MM.1S (cell line): ENCODE results near the gene TUBA1A.

Experiments
- DNase-seq: peaks from one replicate; pipeline ENCODE4 v3.0.0-alpha.2; 2015
- H2AFZ ChIP-seq: fragments of 300-600 bp; sonication (generic); 2 replicates; pipeline ENCODE4 v1.6.0; 2016; ENCODE audit warnings: antibody characterized with exemption, low read length
- H3F3A ChIP-seq: fragments of 300-600 bp; sonication (generic); 2 replicates; pipeline ENCODE4 v1.6.1; 2016; ENCODE audit warnings: mild to moderate bottlenecking, antibody characterized with exemption, low read length, moderate library complexity, mixed read lengths; ENCODE audit not compliant: insufficient read depth
- H3K27ac ChIP-seq: fragments of 300-600 bp; sonication (generic); 2 replicates; pipeline ENCODE4 v1.5.1; 2016; ENCODE audit warnings: mild to moderate bottlenecking, low read length
- H3K27me3 ChIP-seq: fragments of 300-600 bp; sonication (generic); replicated peaks from 2 replicates; pipeline ENCODE4 v1.6.0; 2016; ENCODE audit warnings: low read length; ENCODE audit not compliant: insufficient read depth
- H3K36me3 ChIP-seq: fragments of 300-600 bp; sonication (generic); replicated peaks from 2 replicates; pipeline ENCODE4 v1.6.1; 2016; ENCODE audit warnings: mild to moderate bottlenecking, low read length, mixed read lengths; ENCODE audit not compliant: insufficient read depth
- H3K4me1 ChIP-seq: fragments of 300-600 bp; sonication (generic); 2 replicates; pipeline ENCODE4 v1.6.1; 2016; ENCODE audit warnings: low read length, mixed read lengths
- H3K4me2 ChIP-seq: fragments of 300-600 bp; sonication (generic); 2 replicates; pipeline ENCODE4 v1.6.0; 2016; ENCODE audit warnings: low read depth, low read length
- H3K4me3 ChIP-seq: fragments of 300-600 bp; sonication (generic); 2 replicates; pipeline ENCODE4 v1.5.1; 2016; ENCODE audit warnings: low read length, mixed read lengths
- H3K79me2 ChIP-seq: fragments of 300-600 bp; sonication (generic); 2 replicates; pipeline ENCODE4 v1.6.1; 2016; ENCODE audit warnings: mixed run types, low read length, mixed read lengths
- H3K9ac ChIP-seq: fragments of 300-600 bp; sonication (generic); 2 replicates; pipeline ENCODE4 v1.6.1; 2016; ENCODE audit warnings: low read length, mixed read lengths
- H3K9me2 ChIP-seq: fragments of 300-600 bp; sonication (generic); replicated peaks from 2 replicates; pipeline ENCODE4 v1.6.1; 2016; ENCODE audit warnings: mild to moderate bottlenecking, low read length, mixed read lengths; ENCODE audit not compliant: insufficient read depth
- H3K9me3 ChIP-seq: fragments of 300-600 bp; sonication (generic); replicated peaks from 2 replicates; pipeline ENCODE4 v1.6.1; 2016; ENCODE audit warnings: mild to moderate bottlenecking, low read length, mixed read lengths; ENCODE audit not compliant: insufficient read depth
- H4K20me1 ChIP-seq: fragments of 300-600 bp; sonication (generic); 2 replicates; pipeline ENCODE4 v1.6.1; 2016; ENCODE audit warnings: mild to moderate bottlenecking, low read length, moderate library complexity, mixed read lengths; ENCODE audit not compliant: insufficient read depth
- EZH2 ChIP-seq: fragments of 300-600 bp; sonication (generic); optimal IDR thresholded peaks from 2 replicates; pipeline ENCODE3; 2017; ENCODE audit warnings: low read depth, mild to moderate bottlenecking, antibody characterized with exemption, low read length, mixed read lengths
- EZH2phosphoT487 ChIP-seq: fragments of 300-600 bp; sonication (generic); IDR thresholded peaks from 2 replicates; pipeline ENCODE4 v1.6.1; 2018; ENCODE audit warnings: antibody characterized with exemption, low read length
- TF ChIP-seq, protein P1 (sequence below): fragments of 300-600 bp; sonication (generic); IDR thresholded peaks from 2 replicates; pipeline ENCODE4 v1.5.1; 2016; ENCODE audit warnings: antibody characterized with exemption, low read length, mixed read lengths

Gene TUBA1A

DNA sequence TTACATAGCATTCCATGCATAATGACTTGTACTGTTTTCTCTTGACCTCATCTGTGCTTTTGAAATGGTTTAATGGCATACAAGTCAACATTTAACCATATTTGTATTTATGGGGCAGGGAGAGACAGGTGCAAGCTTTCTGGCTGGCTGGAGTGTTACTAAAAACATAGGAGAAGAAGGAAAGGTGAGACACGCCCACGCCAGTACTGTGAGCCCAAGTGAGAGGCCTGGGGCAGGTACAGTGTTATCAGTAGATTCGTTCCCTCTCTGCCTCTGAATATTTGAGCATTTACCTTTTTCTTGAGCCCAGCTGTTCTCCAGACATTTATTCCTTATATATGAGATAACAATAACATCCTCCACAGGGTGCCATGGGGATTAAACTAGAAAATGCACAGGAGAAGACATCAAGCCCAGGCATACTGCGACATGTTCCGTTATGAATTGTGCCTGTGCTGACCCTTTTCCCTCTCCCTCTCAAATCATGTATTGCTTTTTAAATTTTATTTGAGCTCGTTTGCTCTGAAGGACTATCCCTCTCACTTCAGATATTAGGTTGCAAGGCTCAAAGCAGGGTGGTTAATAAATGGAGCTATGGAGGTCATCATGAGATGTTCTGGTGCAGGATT lies 41.4 kb upstream of the TUBA1A start:
- TF ChIP-seq EZH2phosphoT487, result no peak
- no peak for TF ChIP-seq EZH2
- TF ChIP-seq, protein P1, sequence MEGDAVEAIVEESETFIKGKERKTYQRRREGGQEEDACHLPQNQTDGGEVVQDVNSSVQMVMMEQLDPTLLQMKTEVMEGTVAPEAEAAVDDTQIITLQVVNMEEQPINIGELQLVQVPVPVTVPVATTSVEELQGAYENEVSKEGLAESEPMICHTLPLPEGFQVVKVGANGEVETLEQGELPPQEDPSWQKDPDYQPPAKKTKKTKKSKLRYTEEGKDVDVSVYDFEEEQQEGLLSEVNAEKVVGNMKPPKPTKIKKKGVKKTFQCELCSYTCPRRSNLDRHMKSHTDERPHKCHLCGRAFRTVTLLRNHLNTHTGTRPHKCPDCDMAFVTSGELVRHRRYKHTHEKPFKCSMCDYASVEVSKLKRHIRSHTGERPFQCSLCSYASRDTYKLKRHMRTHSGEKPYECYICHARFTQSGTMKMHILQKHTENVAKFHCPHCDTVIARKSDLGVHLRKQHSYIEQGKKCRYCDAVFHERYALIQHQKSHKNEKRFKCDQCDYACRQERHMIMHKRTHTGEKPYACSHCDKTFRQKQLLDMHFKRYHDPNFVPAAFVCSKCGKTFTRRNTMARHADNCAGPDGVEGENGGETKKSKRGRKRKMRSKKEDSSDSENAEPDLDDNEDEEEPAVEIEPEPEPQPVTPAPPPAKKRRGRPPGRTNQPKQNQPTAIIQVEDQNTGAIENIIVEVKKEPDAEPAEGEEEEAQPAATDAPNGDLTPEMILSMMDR, result no peak
- H3F3A ChIP-seq, result peaks cover 9% of the 10 kb centered on the region; the same call in 1 of the 2 replicates
- H3K9ac ChIP-seq, result no peak overlapping the region
- H3K27ac ChIP-seq, result no peak overlapping the region
- H3K9me3 ChIP-seq, result no peaks in the 10 kb centered on the region
- H2AFZ ChIP-seq, result no peak overlapping the region
- no peaks in the 10 kb centered on the region for H3K36me3 ChIP-seq
- no peak for DNase-seq
- H3K4me3 ChIP-seq, result no peak overlapping the region
- H4K20me1 ChIP-seq, result no peaks in the 10 kb centered on the region
- H3K27me3 ChIP-seq, result no peaks in the 10 kb centered on the region
- peaks cover 5% of the 10 kb centered on the region; the same call in 1 of the 2 replicates for H3K4me1 ChIP-seq
- no peak overlapping the region for H3K4me2 ChIP-seq
- H3K9me2 ChIP-seq, result no peaks in the 10 kb centered on the region
- no peaks in the 10 kb centered on the region for H3K79me2 ChIP-seq

DNA sequence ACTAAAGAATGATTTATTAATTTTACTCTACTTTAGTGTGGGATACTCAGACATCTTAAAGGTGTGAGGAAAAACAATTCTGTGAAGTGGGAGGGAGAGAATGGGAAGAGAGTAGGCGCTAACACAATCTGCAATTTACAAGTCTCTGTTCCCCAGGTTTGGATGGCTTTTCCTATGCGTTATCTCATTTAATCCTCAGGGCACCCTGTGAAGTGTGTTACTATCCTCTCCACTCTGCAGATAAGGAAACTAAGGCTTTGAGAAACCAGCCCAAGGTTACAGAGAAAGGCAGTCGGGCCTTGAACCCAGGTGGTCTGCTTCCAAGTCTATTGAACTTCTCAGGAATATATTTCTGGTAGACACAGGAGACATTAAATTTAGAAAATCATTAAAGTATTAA lies 39.8 kb upstream of the TUBA1A start:
- no peak overlapping the region for H2AFZ ChIP-seq
- no peaks in the 10 kb centered on the region for H3K9me3 ChIP-seq
- no peaks in the 10 kb centered on the region for H4K20me1 ChIP-seq
- no peaks in the 10 kb centered on the region for H3K79me2 ChIP-seq
- no peak overlapping the region for H3K4me2 ChIP-seq
- no peaks in the 10 kb centered on the region for H3K27me3 ChIP-seq
- no peaks in the 10 kb centered on the region for H3K4me1 ChIP-seq
- H3K36me3 ChIP-seq, result no peaks in the 10 kb centered on the region
- no peak overlapping the region for H3K27ac ChIP-seq
- no peaks in the 10 kb centered on the region for H3F3A ChIP-seq
- H3K4me3 ChIP-seq, result no peak overlapping the region
- TF ChIP-seq EZH2, result no peak
- no peak for TF ChIP-seq EZH2phosphoT487
- TF ChIP-seq, protein P1, result no peak
- no peaks in the 10 kb centered on the region for H3K9me2 ChIP-seq
- H3K9ac ChIP-seq, result no peak overlapping the region
- DNase-seq, result no peak

DNA sequence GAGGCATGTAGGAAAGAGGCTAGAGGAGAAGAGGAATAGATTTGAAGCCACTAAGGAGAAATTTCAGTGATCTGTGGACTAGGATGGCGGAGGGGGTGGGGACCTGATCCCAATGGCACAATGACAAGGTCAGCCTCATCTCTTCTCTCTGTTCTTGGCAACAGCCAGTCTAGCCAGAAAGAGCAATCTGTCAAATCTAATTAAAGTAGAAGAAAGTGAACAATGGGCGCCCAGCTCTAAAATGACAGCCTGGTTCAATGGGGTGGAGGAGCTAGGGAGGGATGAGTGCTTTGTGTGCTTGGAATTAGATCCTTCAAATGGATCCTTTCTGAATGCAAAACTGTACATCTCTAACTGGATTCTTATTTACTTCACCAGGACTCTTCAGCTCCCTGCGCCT lies 38.8 kb upstream of the TUBA1A start:
- H2AFZ ChIP-seq, result no peak overlapping the region
- H3F3A ChIP-seq, result no peaks in the 10 kb centered on the region
- H3K9me2 ChIP-seq, result no peaks in the 10 kb centered on the region
- H3K36me3 ChIP-seq, result no peaks in the 10 kb centered on the region
- H3K27ac ChIP-seq, result no peak overlapping the region
- H3K4me3 ChIP-seq, result no peak overlapping the region
- no peak overlapping the region for H3K9ac ChIP-seq
- H3K4me1 ChIP-seq, result no peaks in the 10 kb centered on the region
- TF ChIP-seq, protein P1, result no peak
- no peak for TF ChIP-seq EZH2phosphoT487
- TF ChIP-seq EZH2, result no peak
- no peaks in the 10 kb centered on the region for H4K20me1 ChIP-seq
- no peak overlapping the region for H3K4me2 ChIP-seq
- no peak for DNase-seq
- no peaks in the 10 kb centered on the region for H3K79me2 ChIP-seq
- H3K9me3 ChIP-seq, result no peaks in the 10 kb centered on the region
- no peaks in the 10 kb centered on the region for H3K27me3 ChIP-seq
